Endodermal cell (in vitro differentiated cells): Measurements from ENCODE around the gene LMF1. TPM values are rescaled to one million over a fixed set of nuclear protein-coding genes. Genes with fewer than 3 reads are reported as not detected.

Experiments
- DNase-seq: peaks from one replicate; pipeline ENCODE4 v3.0.0-alpha.2; 2017
- H3K27ac ChIP-seq: 2 replicates; pipeline ENCODE4 v1.5.1; 2013; ENCODE audit warnings: mild to moderate bottlenecking, low read depth, low read length, moderate library complexity
- H3K27me3 ChIP-seq: 2 replicates; pipeline ENCODE4 v1.6.1; 2013; ENCODE audit warnings: mild to moderate bottlenecking, low read length, moderate library complexity; ENCODE audit not compliant: insufficient read depth, control insufficient read depth, poor library complexity, severe bottlenecking
- H3K36me3 ChIP-seq: 2 replicates; pipeline ENCODE4 v1.7.0; 2013; ENCODE audit warnings: mild to moderate bottlenecking, low read length, moderate library complexity; ENCODE audit not compliant: control insufficient read depth, insufficient read depth
- H3K4me1 ChIP-seq: one replicate; pipeline ENCODE4 v1.7.0; 2013; ENCODE audit warnings: low read length; ENCODE audit not compliant: control insufficient read depth, insufficient read depth
- H3K4me3 ChIP-seq: 2 replicates; pipeline ENCODE4 v1.5.1; 2013; ENCODE audit warnings: mild to moderate bottlenecking, low read length, moderate library complexity
- H3K9ac ChIP-seq: 2 replicates; pipeline ENCODE4 v1.6.1; 2013; ENCODE audit warnings: mild to moderate bottlenecking, low read length, moderate library complexity; ENCODE audit not compliant: poor library complexity, severe bottlenecking; ENCODE audit errors: extremely low read depth
- H3K9me3 ChIP-seq: 2 replicates; pipeline ENCODE4 v1.6.1; 2013; ENCODE audit warnings: mild to moderate bottlenecking, low read length, moderate library complexity; ENCODE audit not compliant: control insufficient read depth
- H3K27ac Mint-ChIP-seq: 2 replicates; pipeline ENCODE4 v1.8.0; 2020; ENCODE audit warnings: mixed read lengths
- H3K27me3 Mint-ChIP-seq: 2 replicates; pipeline ENCODE4 v1.8.0; 2021; ENCODE audit warnings: mild to moderate bottlenecking, mixed read lengths; ENCODE audit not compliant: insufficient read depth
- H3K36me3 Mint-ChIP-seq: 2 replicates; pipeline ENCODE4 v1.8.0; 2020; ENCODE audit warnings: low read depth, mixed read lengths
- H3K4me1 Mint-ChIP-seq: 2 replicates; pipeline ENCODE4 v1.8.0; 2020; ENCODE audit warnings: mixed read lengths
- H3K4me3 Mint-ChIP-seq: 2 replicates; pipeline ENCODE4 v1.8.0; 2020; ENCODE audit warnings: mild to moderate bottlenecking, moderate library complexity, mixed read lengths
- H3K9me3 Mint-ChIP-seq: 2 replicates; pipeline ENCODE4 v1.8.0; 2020; ENCODE audit warnings: mild to moderate bottlenecking, mixed read lengths
- WGBS, 2 experiments: methylation state at CpG; one replicate each; pipeline versions ENCODE4 v1.1.5 to v1.1.7; 2013; ENCODE audit warnings: missing lambda C conversion rate in 2 of 2, mixed read lengths in 1 of 2; ENCODE audit not compliant: insufficient coverage in 1 of 2, insufficient read length in 1 of 2; 5-methylcytosine and 5-hydroxymethylcytosine counted together
- total RNA-seq, 2 donors: library from RNA; stranded (reverse); fragmentation: NEBNext Ultra II Directional in 1 of 2; extraction: Animal tissue kit (Norgen Biotek cat#: 25700) in 1 of 2; gene quantifications; 2 replicates in 1 of 2; 3 replicates in 1 of 2; pipeline ENCODE4 v1.2.1, GENCODE V29; 2021
- TF ChIP-seq, protein P1 (sequence below): fragments of 200-600 bp; sonication (generic); conservative IDR thresholded peaks from 2 replicates; pipeline ENCODE4 v1.5.0; 2021; ENCODE audit warnings: antibody characterized with exemption, mild to moderate bottlenecking

The LMF1 gene
- total RNA-seq, 2 donors from 2014 or later, result 13.7 to 15.1 TPM

DNA sequence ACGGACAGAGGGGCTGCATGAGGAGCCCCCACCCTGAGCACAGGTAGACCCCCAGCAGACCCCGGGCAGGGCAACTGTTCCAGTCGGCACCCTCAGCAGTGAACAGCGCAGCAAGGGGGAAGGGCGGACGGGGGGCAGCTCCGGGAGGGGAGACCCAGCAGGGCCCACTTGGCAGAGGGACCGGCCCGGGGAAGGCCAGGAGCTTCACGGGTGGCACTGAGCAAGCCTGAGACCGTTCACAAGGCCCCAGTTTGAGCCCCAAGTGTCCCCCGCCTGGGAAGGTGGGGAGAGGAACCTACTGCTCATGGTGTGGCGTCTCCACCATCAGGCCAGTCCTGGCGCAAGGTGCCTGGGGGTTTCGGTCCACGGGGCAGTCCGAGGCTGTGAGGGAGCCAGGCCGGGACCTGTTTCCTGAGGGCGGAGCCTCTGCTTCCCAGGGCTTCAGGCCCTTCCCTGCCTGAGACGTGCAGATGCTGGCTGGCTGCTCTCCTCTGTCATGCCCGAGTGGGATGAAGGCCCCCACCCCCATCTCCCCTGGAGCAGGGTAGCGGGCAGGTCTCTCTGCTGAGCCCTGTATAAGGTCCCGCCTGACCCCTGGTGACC is 115.9 kb downstream of the LMF1 start:
- peaks cover 25% of the 10 kb centered on the region for H3K9me3 ChIP-seq
- TF ChIP-seq, protein P1, sequence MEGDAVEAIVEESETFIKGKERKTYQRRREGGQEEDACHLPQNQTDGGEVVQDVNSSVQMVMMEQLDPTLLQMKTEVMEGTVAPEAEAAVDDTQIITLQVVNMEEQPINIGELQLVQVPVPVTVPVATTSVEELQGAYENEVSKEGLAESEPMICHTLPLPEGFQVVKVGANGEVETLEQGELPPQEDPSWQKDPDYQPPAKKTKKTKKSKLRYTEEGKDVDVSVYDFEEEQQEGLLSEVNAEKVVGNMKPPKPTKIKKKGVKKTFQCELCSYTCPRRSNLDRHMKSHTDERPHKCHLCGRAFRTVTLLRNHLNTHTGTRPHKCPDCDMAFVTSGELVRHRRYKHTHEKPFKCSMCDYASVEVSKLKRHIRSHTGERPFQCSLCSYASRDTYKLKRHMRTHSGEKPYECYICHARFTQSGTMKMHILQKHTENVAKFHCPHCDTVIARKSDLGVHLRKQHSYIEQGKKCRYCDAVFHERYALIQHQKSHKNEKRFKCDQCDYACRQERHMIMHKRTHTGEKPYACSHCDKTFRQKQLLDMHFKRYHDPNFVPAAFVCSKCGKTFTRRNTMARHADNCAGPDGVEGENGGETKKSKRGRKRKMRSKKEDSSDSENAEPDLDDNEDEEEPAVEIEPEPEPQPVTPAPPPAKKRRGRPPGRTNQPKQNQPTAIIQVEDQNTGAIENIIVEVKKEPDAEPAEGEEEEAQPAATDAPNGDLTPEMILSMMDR, result no peak
- no peak overlapping the region for H3K27ac ChIP-seq
- no peaks in the 10 kb centered on the region for H3K27me3 ChIP-seq
- no peak for DNase-seq
- H3K9ac ChIP-seq, result no peak overlapping the region
- no peaks in the 10 kb centered on the region for H3K4me1 ChIP-seq
- H3K4me3 ChIP-seq, result no peak overlapping the region
- no peak overlapping the region for H3K27ac Mint-ChIP-seq
- H3K36me3 ChIP-seq, result no peaks in the 10 kb centered on the region
- peaks cover 5% of the 10 kb centered on the region for H3K27me3 Mint-ChIP-seq
- no peak overlapping the region for H3K4me3 Mint-ChIP-seq
- 90 to 95% methylated on average over 8 to 23 of the region's 23 CpGs for WGBS, 2 experiments
- peaks cover 41% of the 10 kb centered on the region for H3K9me3 Mint-ChIP-seq
- H3K4me1 Mint-ChIP-seq, result no peaks in the 10 kb centered on the region
- peaks cover 7% of the 10 kb centered on the region for H3K36me3 Mint-ChIP-seq

DNA sequence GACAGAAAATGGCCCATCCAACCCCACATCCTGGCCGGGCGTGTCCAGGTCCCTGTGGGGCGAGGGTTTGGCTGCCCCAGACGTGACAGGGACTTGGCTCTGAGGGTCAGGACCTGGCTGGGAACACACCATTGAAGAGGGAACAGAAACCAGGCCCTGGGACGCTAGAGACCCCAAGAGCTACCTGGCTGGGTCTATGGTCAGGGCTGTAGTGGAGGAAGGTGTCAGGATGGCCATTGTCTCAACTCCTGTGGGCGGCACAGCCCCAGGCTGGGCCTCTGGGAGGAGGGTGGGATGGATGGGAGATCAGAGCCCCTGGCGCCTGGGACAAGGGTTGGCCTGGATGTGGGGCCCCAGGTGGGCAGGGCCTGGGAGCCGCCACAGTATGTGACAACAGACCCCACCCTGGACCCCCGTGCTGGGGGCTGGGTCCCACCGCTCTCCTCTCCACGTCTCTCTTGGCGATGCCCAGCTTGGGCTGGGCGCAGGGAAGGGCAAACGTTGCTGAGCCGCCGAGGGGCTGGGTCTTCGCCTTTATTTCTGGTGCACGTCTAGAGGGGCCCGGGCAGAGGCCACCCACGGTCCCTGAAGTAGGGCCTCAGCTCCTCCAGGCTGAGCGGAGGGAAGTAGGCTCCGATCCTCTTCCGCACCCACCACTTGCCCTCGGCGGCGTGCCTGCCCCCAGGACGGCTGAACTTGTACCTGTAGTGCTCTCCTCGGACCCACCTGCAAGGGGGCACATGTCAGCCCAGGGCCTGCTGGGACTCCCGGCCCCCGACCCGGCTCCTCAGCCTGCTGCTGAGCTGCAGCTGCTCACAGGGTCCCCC is 116.6 kb downstream of the LMF1 start:
- no peak overlapping the region for H3K4me3 ChIP-seq
- no peaks in the 10 kb centered on the region for H3K36me3 ChIP-seq
- H3K4me1 ChIP-seq, result no peaks in the 10 kb centered on the region
- H3K9me3 ChIP-seq, result peaks cover 31% of the 10 kb centered on the region
- Mint-ChIP-seq H3K4me3 (no peak overlapping the region), H3K4me1 (no peaks in the 10 kb centered on the region), H3K36me3 (peaks cover 8% of the 10 kb centered on the region), H3K27ac (no peak overlapping the region), H3K9me3 (peaks cover 44% of the 10 kb centered on the region), H3K27me3 (peaks cover 7% of the 10 kb centered on the region)
- H3K9ac ChIP-seq, result no peak overlapping the region
- TF ChIP-seq, protein P1, result no peak
- no peaks in the 10 kb centered on the region for H3K27me3 ChIP-seq
- WGBS, 2 experiments, result 93 to 94% methylated on average over 15 to 31 of the region's 31 CpGs
- no peak for DNase-seq
- H3K27ac ChIP-seq, result no peak overlapping the region

DNA sequence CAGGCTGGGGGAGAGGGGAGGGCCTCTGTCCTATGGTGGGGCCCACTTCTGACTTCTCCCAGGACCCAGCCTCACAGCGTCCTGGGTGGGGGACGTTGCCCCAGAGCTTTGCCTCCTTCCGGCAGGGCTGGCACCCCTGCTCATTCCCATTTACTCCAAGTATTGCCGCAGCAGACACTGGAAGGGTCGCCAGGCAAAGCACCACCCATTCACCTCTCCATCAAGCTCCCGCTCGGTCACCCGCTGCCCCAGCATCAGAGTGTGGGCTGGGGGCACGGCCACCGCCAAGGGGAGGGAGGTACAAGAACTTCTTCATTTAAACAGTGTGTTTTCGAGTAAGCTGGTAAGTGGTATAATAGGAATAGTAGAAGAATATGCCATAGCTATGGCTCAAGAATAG is 117.5 kb downstream of the LMF1 start:
- Mint-ChIP-seq H3K27me3 (peaks cover 7% of the 10 kb centered on the region), H3K9me3 (peaks cover 47% of the 10 kb centered on the region), H3K4me1 (no peaks in the 10 kb centered on the region), H3K36me3 (peaks cover 8% of the 10 kb centered on the region), H3K4me3 (no peak overlapping the region), H3K27ac (no peak overlapping the region)
- Histone ChIP-seq H3K36me3 (no peaks in the 10 kb centered on the region), H3K4me1 (no peaks in the 10 kb centered on the region), H3K27ac (no peak overlapping the region), H3K9me3 (peaks cover 25% of the 10 kb centered on the region), H3K9ac (no peak overlapping the region), H3K4me3 (no peak overlapping the region), H3K27me3 (no peaks in the 10 kb centered on the region)
- 94 to 96% methylated on average over 7 to 11 of the region's 11 CpGs for WGBS, 2 experiments
- TF ChIP-seq, protein P1, result no peak
- no peak for DNase-seq
